Subcutaneous abdominal adipose tissue (tissue), 5 donors: Measurements from ENCODE around the gene HECTD3.

Source experiments
- H3K27ac ChIP-seq: one replicate; pipeline ENCODE4 v1.7.0; 2013; ENCODE audit warnings: low read depth, mild to moderate bottlenecking, inconsistent platforms, low read length, moderate library complexity
- H3K27me3 ChIP-seq, 5 donors: one replicate each; pipeline ENCODE4 v1.7.0; 2013; ENCODE audit warnings: low read length in 5 of 5, inconsistent platforms in 1 of 5; ENCODE audit not compliant: control insufficient read depth in 5 of 5, insufficient read depth in 4 of 5
- H3K36me3 ChIP-seq, 5 donors: one replicate each; pipeline ENCODE4 v1.7.0; 2013; ENCODE audit warnings: low read length in 5 of 5; ENCODE audit not compliant: control insufficient read depth in 5 of 5, insufficient read depth in 5 of 5
- H3K4me1 ChIP-seq, 5 donors: one replicate each; pipeline ENCODE4 v1.7.0; 2013; ENCODE audit warnings: low read length in 5 of 5, mild to moderate bottlenecking in 3 of 5, moderate library complexity in 1 of 5; ENCODE audit not compliant: control insufficient read depth in 5 of 5, insufficient read depth in 5 of 5
- H3K4me3 ChIP-seq, 5 donors: one replicate each; pipeline ENCODE4 v1.7.0; 2013; ENCODE audit warnings: low read length in 5 of 5, low read depth in 1 of 5
- H3K9ac ChIP-seq, 5 donors: one replicate each; pipeline ENCODE4 v1.7.0; 2013; ENCODE audit warnings: low read length in 5 of 5, mild to moderate bottlenecking in 4 of 5, moderate library complexity in 3 of 5
- H3K9me3 ChIP-seq, 5 donors: one replicate each; pipeline ENCODE4 v1.7.0; 2013; ENCODE audit warnings: low read length in 5 of 5; ENCODE audit not compliant: control insufficient read depth in 5 of 5
- donor health status: healthy.
- donor health status: healthy.
- donor health status: healthy.
- donor health status: healthy.
- donor health status: healthy.

HECTD3 gene

GRCh38 chr1:45015683-45016082 is 4.6 kb upstream of the HECTD3 start:
- no peak overlapping the region for H3K4me3 ChIP-seq
- no peak overlapping the region for H3K9ac ChIP-seq
- peaks cover 5 to 33% (median 30%) of the 10 kb centered on the region in 5 donors for H3K4me1 ChIP-seq
- no peaks in the 10 kb centered on the region for H3K27me3 ChIP-seq
- peaks cover 4 to 21% (median 13%) of the 10 kb centered on the region in 5 donors for H3K36me3 ChIP-seq
- H3K9me3 ChIP-seq: no peaks in the 10 kb centered on the region
- H3K27ac ChIP-seq: no peak overlapping the region

GRCh38 chr1:45014321-45015028 is 3.4 kb upstream of the HECTD3 start:
- H3K9me3 ChIP-seq: no peaks in the 10 kb centered on the region
- peak overlapping the region in 1 of 5 donors; percentile 49 for H3K9ac ChIP-seq
- peaks cover 11 to 45% (median 42%) of the 10 kb centered on the region in 5 donors for H3K4me1 ChIP-seq
- no peak overlapping the region for H3K4me3 ChIP-seq
- peaks cover 4 to 23% (median 18%) of the 10 kb centered on the region in 5 donors for H3K36me3 ChIP-seq
- no peak overlapping the region for H3K27ac ChIP-seq
- no peaks in the 10 kb centered on the region for H3K27me3 ChIP-seq

GRCh38 chr1:45013551-45014209 is 2.6 kb upstream of the HECTD3 start:
- peak overlapping the region in 1 of 5 donors; percentile 2 for H3K4me3 ChIP-seq
- H3K36me3 ChIP-seq: peaks cover 4 to 31% (median 25%) of the 10 kb centered on the region in 5 donors
- peaks cover 11 to 53% (median 50%) of the 10 kb centered on the region in 5 donors for H3K4me1 ChIP-seq
- no peaks in the 10 kb centered on the region for H3K27me3 ChIP-seq
- H3K9me3 ChIP-seq: no peaks in the 10 kb centered on the region
- H3K9ac ChIP-seq: peak overlapping the region in 3 of 5 donors; percentile 1 to 86 (median 81)
- no peak overlapping the region for H3K27ac ChIP-seq

GRCh38 chr1:45012639-45013278 is 1.6 kb upstream of the HECTD3 start:
- peaks cover 4 to 40% (median 35%) of the 10 kb centered on the region in 5 donors for H3K36me3 ChIP-seq
- H3K27me3 ChIP-seq: no peaks in the 10 kb centered on the region

GRCh38 chr1:45011837-45012638 is 914 bp upstream of the HECTD3 start, which contains the start of gene UROD:
TSS of gene UROD (plus strand) at chr1:45012254. CDS start at chr1:45012266, 12 bp downstream.
- H3K9ac ChIP-seq: peak within 1 kb of the TSS; percentile 86 to 95 (median 88)
- H3K9me3 ChIP-seq: no peaks in the 10 kb centered on the region
- peaks cover 11 to 55% (median 50%) of the 10 kb centered on the region in 5 donors for H3K4me1 ChIP-seq
- peak within 1 kb of the TSS; percentile 74 to 97 (median 89) for H3K4me3 ChIP-seq
- H3K36me3 ChIP-seq: peaks cover 4 to 48% (median 42%) of the 10 kb centered on the region in 5 donors
- H3K27me3 ChIP-seq: no peaks in the 10 kb centered on the region
- peak within 1 kb of the TSS; percentile 54 for H3K27ac ChIP-seq

More at GRCh38 chr1:45012639-45013278, 1.6 kb upstream of the HECTD3 start:
- Histone ChIP-seq H3K4me1 (peaks cover 11 to 55% (median 50%) of the 10 kb centered on the region in 5 donors), H3K27ac (peak overlapping the region; percentile 54), H3K9ac (peak overlapping the region; percentile 81 to 95 (median 86)), H3K4me3 (peak overlapping the region; percentile 74 to 97 (median 89)), H3K9me3 (no peaks in the 10 kb centered on the region)

GRCh38 chr1:45009956-45010854 is 919 bp downstream of the HECTD3 start:
- peak overlapping the region; percentile 54 for H3K27ac ChIP-seq
- peak overlapping the region; percentile 82 to 95 (median 86) for H3K9ac ChIP-seq
- H3K27me3 ChIP-seq: no peaks in the 10 kb centered on the region
- H3K36me3 ChIP-seq: peaks cover 0 to 61% (median 53%) of the 10 kb centered on the region in 5 donors
- H3K9me3 ChIP-seq: no peaks in the 10 kb centered on the region
- peaks cover 11 to 59% (median 51%) of the 10 kb centered on the region in 5 donors for H3K4me1 ChIP-seq
- peak overlapping the region; percentile 74 to 97 (median 89) for H3K4me3 ChIP-seq

GRCh38 chr1:45009296-45009865 is 1.7 kb downstream of the HECTD3 start:
- Histone ChIP-seq H3K9ac (peak overlapping the region; percentile 52 to 95 (median 86)), H3K27ac (no peak overlapping the region), H3K4me1 (peaks cover 11 to 55% (median 48%) of the 10 kb centered on the region in 5 donors), H3K9me3 (no peaks in the 10 kb centered on the region), H3K36me3 (peaks cover 0 to 63% (median 55%) of the 10 kb centered on the region in 5 donors), H3K27me3 (no peaks in the 10 kb centered on the region), H3K4me3 (peak overlapping the region; percentile 74 to 97 (median 89))

GRCh38 chr1:45008516-45008915 is 2.6 kb downstream of the HECTD3 start:
- H3K9ac ChIP-seq: no peak overlapping the region
- H3K4me3 ChIP-seq: no peak overlapping the region
- no peak overlapping the region for H3K27ac ChIP-seq
- H3K36me3 ChIP-seq: peaks cover 0 to 66% (median 60%) of the 10 kb centered on the region in 5 donors
- H3K4me1 ChIP-seq: peaks cover 11 to 50% (median 43%) of the 10 kb centered on the region in 5 donors
- no peaks in the 10 kb centered on the region for H3K9me3 ChIP-seq
- no peaks in the 10 kb centered on the region for H3K27me3 ChIP-seq
